HG03108 (cell line): ENCODE results near the gene MBD3L4.
"Not testable (repeated sequence)": the region's sequence is repeated elsewhere in the genome, so short reads cannot be mapped to it uniquely, and the experiment has no call there.

Experiments
- ATAC-seq: cut with Tn5 transposase; IDR thresholded peaks from one replicate; pipeline ENCODE4 v1.9.1; 2021; ENCODE audit warnings: moderate library complexity; ENCODE audit not compliant: unreplicated experiment

Gene MBD3L4

GRCh38 chr19:7040079-7040478, at the start of gene MBD3L4:
Gene MBD3L4 (minus strand): TSS chr19:7040179. CDS start chr19:7040144, 35 bp downstream.
- not testable (repeated sequence) for ATAC-seq

DNA sequence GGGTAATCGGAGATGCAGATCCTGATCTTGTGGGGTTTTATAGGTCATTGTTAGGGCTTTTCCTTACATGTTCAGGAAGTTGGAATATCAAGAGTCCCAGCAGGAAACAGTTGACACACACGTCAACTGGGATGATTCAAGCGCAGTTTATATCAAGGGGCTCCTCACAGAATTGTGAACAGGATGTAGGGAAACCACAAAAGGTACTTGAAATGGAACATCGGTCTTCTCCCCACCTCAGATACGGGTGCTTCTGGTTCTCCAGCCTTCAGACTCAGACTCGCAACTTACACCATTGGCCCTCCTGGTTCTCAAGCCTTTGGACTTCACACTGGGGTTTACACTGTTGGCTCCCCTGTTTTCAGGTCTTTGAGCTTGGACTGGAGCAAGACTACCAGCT, 49.0 kb upstream of the MBD3L4 start:
- no peak for ATAC-seq

DNA sequence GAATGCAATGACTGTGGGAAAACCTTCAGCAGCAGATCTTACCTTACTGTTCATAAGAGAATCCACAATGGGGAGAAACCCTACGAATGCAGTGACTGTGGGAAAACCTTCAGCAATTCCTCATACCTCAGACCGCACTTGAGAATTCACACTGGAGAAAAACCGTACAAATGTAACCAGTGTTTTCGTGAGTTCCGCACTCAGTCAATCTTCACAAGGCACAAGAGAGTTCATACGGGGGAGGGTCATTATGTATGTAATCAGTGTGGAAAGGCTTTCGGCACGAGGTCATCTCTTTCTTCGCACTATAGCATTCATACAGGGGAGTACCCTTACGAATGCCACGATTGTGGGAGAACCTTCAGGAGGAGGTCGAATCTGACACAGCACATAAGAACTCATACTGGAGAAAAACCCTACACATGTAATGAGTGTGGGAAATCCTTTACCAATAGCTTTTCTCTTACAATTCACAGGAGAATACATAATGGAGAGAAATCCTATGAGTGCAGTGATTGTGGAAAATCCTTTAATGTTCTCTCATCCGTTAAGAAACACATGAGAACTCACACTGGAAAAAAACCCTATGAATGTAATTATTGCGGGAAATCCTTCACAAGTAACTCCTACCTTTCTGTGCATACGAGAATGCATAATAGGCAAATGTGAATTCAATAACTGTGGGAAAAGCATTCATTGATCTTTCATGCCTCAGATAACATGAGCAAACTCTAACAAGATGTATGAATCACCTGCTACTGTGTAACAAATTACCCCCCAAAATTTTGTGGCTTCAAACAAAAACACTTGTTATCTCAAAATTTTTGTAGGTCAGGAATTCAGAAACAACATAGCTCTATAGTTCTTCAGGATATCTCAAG, 43.3 kb upstream of the MBD3L4 start:
- ATAC-seq: no peak

- no peak for ATAC-seq
These were observed 38.0 kb upstream of the MBD3L4 start for GRCh38 chr19:7078008-7078407.

GRCh38 chr19:7076151-7076550, 36.2 kb upstream of the MBD3L4 start:
- ATAC-seq: no peak

- no peak for ATAC-seq
These were observed 34.8 kb upstream of the MBD3L4 start for GRCh38 chr19:7074705-7075282.

DNA sequence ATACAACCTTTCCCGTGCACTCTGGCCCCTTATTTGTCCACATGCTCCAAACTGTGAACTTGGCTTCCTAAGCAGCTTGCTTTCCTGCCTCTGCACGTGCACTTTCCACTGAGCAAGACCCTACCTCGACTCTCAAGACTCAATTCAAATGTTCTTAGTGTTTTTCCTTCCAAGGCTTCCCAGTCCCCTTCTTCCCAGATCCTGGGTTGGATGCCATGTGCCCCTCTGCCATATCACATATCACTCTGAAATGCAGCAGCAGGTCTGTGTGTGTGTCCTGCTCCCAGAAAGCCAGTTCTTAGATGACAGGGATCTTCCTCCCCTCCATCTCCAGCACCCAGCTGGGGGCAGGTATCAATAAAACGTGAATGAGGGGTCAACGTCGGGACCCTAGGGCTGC, 32.6 kb upstream of the MBD3L4 start:
- ATAC-seq: no peak

DNA sequence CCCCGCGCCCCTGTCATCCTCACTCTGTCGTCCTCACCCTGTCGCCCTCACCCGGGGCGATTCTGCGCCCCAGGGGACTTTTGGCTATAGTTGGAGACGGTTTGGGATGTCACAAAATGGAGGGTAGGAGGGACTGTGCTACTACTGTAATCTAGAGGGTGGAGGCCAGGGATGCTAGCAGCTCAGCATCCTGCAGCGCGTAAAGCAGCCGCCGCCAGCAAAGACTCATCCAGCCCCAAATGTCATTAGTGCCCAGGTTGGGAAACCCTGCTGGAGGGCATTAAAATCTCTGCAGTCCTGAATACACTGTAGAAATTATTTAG, 29.9 kb upstream of the MBD3L4 start:
- no peak for ATAC-seq

DNA sequence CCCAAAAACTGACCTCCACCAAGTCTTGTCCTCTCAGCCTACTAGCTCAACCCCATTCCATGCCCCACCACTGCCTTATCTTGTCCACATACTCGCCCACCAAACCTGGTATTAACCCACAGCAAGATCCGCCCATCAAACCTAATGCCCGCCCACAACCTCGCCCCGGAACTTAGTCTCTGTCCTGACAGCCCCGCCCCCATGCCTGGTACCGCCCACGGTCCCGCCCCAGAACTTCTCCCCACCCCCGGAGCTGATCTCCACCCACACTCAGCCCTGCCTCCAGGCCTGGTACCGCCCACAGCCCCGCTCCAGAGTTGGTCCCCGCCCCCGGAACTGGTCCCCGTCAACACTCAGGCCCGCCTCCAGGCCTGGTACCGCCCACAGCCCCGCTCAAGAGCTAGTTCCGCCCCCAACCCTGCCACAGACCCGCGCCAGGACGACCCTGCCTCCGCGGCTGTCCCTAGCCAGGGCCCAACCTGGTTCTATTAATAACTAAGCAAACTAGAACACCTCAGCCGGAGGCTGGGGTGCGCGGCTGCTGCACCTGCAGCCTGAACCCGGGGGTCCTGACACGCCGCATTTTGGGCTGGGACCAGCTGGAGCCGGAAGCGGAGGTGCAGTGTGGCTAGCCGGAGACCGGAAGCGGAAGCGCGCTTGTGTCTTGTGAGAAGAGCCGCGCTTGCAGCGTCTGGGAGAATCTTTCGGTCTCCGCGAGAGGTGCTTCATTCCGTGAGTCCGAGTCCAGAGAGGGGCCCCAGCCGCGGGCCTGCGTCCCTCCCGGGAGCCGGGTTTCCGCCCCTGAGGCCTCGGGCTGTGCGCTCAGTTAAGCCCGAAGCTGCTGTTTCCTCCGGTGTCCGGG, 29.3 kb upstream of the MBD3L4 start, which contains the start of gene ZNF557:
Gene ZNF557, plus strand, starts transcription at position 662 of the 862 bp plus-strand sequence. CDS start 5,372 bp downstream, outside the sequence.
- ATAC-seq: peak; percentile 94

GRCh38 chr19:7068599-7068998, 28.6 kb upstream of the MBD3L4 start:
- ATAC-seq: no peak

DNA sequence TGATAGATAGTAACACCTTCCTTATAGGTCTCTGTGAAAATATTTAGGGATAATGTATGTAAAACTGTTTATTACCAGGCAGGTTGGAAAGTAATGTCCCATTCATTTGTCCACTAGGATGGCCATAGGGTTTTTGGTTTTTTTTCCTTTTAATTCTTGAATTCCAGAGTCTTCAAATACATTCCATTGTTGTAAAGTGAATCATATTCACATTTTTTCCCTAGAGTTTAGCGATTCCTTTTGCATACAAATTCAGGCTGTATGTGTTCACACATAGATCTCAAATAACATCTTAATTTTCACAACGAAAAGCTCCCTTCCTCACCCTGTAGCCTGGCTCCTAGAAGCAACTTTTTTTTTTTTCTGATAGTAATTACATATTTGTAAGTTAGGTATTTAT, 27.7 kb upstream of the MBD3L4 start:
- no peak for ATAC-seq

- not testable (repeated sequence) for ATAC-seq
These were observed 27.1 kb upstream of the MBD3L4 start for GRCh38 chr19:7067122-7067521.

GRCh38 chr19:7063764-7064418, 23.9 kb upstream of the MBD3L4 start:
- no peak for ATAC-seq

- ATAC-seq: no peak
These were observed 23.4 kb upstream of the MBD3L4 start for GRCh38 chr19:7063339-7063738.

DNA sequence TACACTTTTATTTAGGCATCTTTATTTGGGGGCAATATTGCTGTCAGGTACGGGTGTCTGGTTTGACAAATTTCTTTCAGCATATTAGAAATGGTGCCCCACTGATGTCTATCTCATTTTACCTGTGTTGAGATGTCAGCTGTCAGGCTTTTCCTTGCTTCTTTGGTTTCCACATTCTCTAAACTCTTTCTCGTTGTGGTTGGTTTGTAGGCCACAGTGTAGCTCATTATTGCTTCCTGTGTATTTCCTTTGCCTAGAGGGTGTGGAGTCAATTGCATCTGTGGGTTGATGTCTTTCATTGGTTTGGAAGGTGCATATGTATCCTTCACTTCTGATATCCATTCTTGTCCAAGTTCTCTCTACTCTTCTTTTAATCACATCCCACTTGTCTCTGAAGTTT, 20.0 kb upstream of the MBD3L4 start:
- not testable (repeated sequence) for ATAC-seq

- ATAC-seq: not testable (repeated sequence)
These were observed 18.6 kb upstream of the MBD3L4 start, which contains the start of gene MBD3L3 for GRCh38 chr19:7058576-7058975. Gene MBD3L3 (minus strand): TSS chr19:7058676. CDS start chr19:7058605, 71 bp downstream.

- not testable (repeated sequence) for ATAC-seq
These were observed 16.4 kb upstream of the MBD3L4 start for GRCh38 chr19:7056371-7056770.

DNA sequence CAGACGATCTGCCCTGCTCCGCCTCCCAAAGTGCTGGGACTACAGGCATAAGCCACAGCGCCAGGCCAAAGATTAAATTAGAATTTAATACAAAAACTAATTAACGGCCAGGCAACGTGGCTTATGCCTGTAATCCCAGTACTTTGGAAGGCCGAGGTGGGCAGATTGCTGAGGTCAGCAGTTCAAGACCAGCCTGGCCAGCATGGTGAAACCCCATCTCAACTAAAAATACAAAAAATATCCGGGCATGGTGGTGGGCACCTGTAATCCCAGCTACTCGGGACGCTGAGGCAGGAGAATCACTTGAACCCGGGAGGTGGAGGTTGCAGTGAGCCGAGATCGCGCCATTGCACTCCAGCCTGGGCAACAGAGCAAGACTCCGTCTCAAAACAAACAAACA, 15.7 kb upstream of the MBD3L4 start:
- not testable (repeated sequence) for ATAC-seq

DNA sequence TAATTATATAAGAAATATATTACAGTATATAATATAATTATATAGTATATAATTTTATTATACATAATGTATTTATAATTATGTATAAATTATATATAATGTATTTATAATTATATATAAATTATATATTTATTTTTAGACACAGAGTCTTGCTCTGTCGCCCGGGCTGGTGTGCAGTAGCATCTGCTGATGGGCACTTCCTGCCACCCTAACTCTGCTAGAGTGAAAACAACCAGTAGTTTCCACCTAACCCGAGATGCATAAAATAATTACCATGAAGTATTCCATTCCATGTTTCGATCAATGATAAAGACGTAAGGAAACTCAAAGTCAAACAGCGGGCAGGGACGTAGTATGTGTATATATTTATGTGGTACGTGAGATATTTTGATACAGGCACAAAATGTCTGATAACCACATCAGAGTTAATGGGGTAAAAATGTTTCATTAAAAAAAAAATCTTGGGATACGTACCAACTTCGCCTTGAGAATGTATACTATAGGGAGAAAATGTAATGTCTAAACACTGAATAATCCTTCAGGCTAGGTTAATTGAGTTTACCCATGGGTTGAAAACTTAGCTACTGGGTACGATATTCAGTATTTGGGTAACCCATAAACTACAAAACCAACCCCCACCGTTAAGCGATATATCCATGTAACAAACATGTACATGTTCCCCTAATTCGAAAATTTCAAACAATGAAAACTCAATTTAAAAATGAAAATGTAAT, 14.8 kb upstream of the MBD3L4 start:
- ATAC-seq: not testable (repeated sequence)

DNA sequence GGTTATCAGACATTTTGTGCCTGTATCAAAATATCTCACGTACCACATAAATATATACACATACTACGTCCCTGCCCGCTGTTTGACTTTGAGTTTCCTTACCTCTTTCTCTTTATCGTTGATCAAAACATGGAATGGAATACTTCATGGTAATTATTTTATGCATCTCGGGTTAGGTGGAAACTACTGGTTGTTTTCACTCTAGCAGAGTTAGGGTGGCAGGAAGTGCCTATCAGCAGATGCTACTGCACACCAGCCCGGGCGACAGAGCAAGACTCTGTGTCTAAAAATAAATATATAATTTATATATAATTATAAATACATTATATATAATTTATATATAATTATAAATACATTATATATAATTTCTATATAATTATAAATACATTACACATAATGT, 12.9 kb upstream of the MBD3L4 start:
- ATAC-seq: not testable (repeated sequence)
